NCI-H1048 (cell line): ENCODE measurements around the gene RAB25.
"Not testable (repeated sequence)": the region's sequence is repeated elsewhere in the genome, so short reads cannot be mapped to it uniquely, and the experiment has no call there.

ENCODE experiments used
- DNase-seq: peaks from one replicate; lab custom pipeline; 2025; lab: John Stamatoyannopoulos, UW

RAB25 gene

GRCh38 chr1:156054500-156055280, 6.3 kb upstream of the RAB25 start, which contains the start of gene LAMTOR2:
LAMTOR2 (plus strand) TSS chr1:156054782; CDS start chr1:156054890, 108 bp downstream.
- peak; percentile 99 for DNase-seq

GRCh38 chr1:156055281-156056048, 5.5 kb upstream of the RAB25 start:
- no peak for DNase-seq

GRCh38 chr1:156056326-156056849, 4.6 kb upstream of the RAB25 start:
- no peak for DNase-seq

- no peak for DNase-seq
Measured at GRCh38 chr1:156062189-156062588, 1.2 kb downstream of the RAB25 start.

GRCh38 chr1:156063997-156064285, 3.0 kb downstream of the RAB25 start:
- no peak for DNase-seq

GRCh38 chr1:156064615-156065014, 3.7 kb downstream of the RAB25 start:
- no peak for DNase-seq

GRCh38 chr1:156065212-156065611, 4.3 kb downstream of the RAB25 start:
- no peak for DNase-seq

GRCh38 chr1:156065871-156066270, 4.9 kb downstream of the RAB25 start:
- DNase-seq = no peak

- DNase-seq = no peak
Measured at GRCh38 chr1:156067262-156067661, 6.3 kb downstream of the RAB25 start.

GRCh38 chr1:156069490-156070455, 8.8 kb downstream of the RAB25 start:
- DNase-seq = no peak

GRCh38 chr1:156070548-156070947, 9.6 kb downstream of the RAB25 start:
- no peak for DNase-seq

- not testable (repeated sequence) for DNase-seq
Measured at GRCh38 chr1:156071332-156071816, 10.4 kb downstream of the RAB25 start.

GRCh38 chr1:156072251-156072650, 11.3 kb downstream of the RAB25 start:
- no peak for DNase-seq

- no peak for DNase-seq
Measured at GRCh38 chr1:156073110-156073687, 12.2 kb downstream of the RAB25 start.

GRCh38 chr1:156073740-156074139, 12.8 kb downstream of the RAB25 start:
- DNase-seq = no peak

GRCh38 chr1:156074661-156075060, 13.7 kb downstream of the RAB25 start:
- DNase-seq = no peak

GRCh38 chr1:156075162-156075561, 14.2 kb downstream of the RAB25 start:
- no peak for DNase-seq

GRCh38 chr1:156075775-156076204, 14.8 kb downstream of the RAB25 start:
- DNase-seq = no peak

GRCh38 chr1:156076609-156077429, 15.9 kb downstream of the RAB25 start:
- DNase-seq = no peak

GRCh38 chr1:156077430-156077760, 16.4 kb downstream of the RAB25 start:
- DNase-seq = no peak

GRCh38 chr1:156078728-156079127, 17.8 kb downstream of the RAB25 start:
- DNase-seq = no peak
